ENCODE data around the gene LDB2. TPM values are rescaled to one million over a fixed set of nuclear protein-coding genes. Genes with fewer than 3 reads are reported as not detected.

LDB2 gene
- total RNA-seq, 1 donor from 2014 or later, result 31.5 TPM

- Mint-ChIP-seq H3K9me3 (peaks cover 2% of the 10 kb centered on the region), H3K36me3 (no peaks in the 10 kb centered on the region), H3K27ac (no peak overlapping the region)
Observed at GRCh38 chr4:16550531-16550930, 347.9 kb downstream of the LDB2 start.

GRCh38 chr4:16545656-16546055, 352.8 kb downstream of the LDB2 start:
- Mint-ChIP-seq H3K4me1 (ENCODE audit: unreplicated experiment) (peaks cover 8% of the 10 kb centered on the region), H3K27ac (no peak overlapping the region), H3K36me3 (no peaks in the 10 kb centered on the region), H3K4me3 (no peak overlapping the region), H3K27me3 (no peaks in the 10 kb centered on the region), H3K9me3 (peaks cover 4% of the 10 kb centered on the region)
- DNase-seq (ENCODE audit: extremely low spot score, unreplicated experiment), result no peak
- no peak for TF ChIP-seq CTCF (conservative IDR thresholded peaks at IDR 0.05)

More at GRCh38 chr4:16550531-16550930, 347.9 kb downstream of the LDB2 start:
- H3K27me3 Mint-ChIP-seq, result no peaks in the 10 kb centered on the region
- peaks cover 4% of the 10 kb centered on the region for H3K4me1 Mint-ChIP-seq (ENCODE audit: unreplicated experiment)
- TF ChIP-seq CTCF (conservative IDR thresholded peaks at IDR 0.05), result no peak
- no peak overlapping the region for H3K4me3 Mint-ChIP-seq
- DNase-seq (ENCODE audit: extremely low spot score, unreplicated experiment), result no peak

- no peak for TF ChIP-seq CTCF (conservative IDR thresholded peaks at IDR 0.05)
- Mint-ChIP-seq H3K9me3 (peaks cover 4% of the 10 kb centered on the region), H3K4me3 (no peak overlapping the region), H3K27me3 (no peaks in the 10 kb centered on the region), H3K27ac (no peak overlapping the region), H3K36me3 (no peaks in the 10 kb centered on the region), H3K4me1 (ENCODE audit: unreplicated experiment) (peaks cover 8% of the 10 kb centered on the region)
- no peak for DNase-seq (ENCODE audit: extremely low spot score, unreplicated experiment)
Observed at GRCh38 chr4:16544869-16545268, 353.6 kb downstream of the LDB2 start.

- H3K9me3 Mint-ChIP-seq, result peaks cover 4% of the 10 kb centered on the region
- H3K4me1 Mint-ChIP-seq (ENCODE audit: unreplicated experiment), result peaks cover 8% of the 10 kb centered on the region
- no peak overlapping the region for H3K27ac Mint-ChIP-seq
- no peaks in the 10 kb centered on the region for H3K27me3 Mint-ChIP-seq
- no peak overlapping the region for H3K4me3 Mint-ChIP-seq
- H3K36me3 Mint-ChIP-seq, result no peaks in the 10 kb centered on the region
- TF ChIP-seq CTCF (conservative IDR thresholded peaks at IDR 0.05), result no peak
- DNase-seq (ENCODE audit: extremely low spot score, unreplicated experiment), result no peak
Observed at GRCh38 chr4:16544251-16544721, 354.2 kb downstream of the LDB2 start.

GRCh38 chr4:16537926-16538325, 360.5 kb downstream of the LDB2 start:
- H3K4me3 Mint-ChIP-seq, result no peak overlapping the region
- H3K27ac Mint-ChIP-seq, result no peak overlapping the region
- no peak for TF ChIP-seq CTCF (conservative IDR thresholded peaks at IDR 0.05)
- no peaks in the 10 kb centered on the region for H3K27me3 Mint-ChIP-seq
- no peak for DNase-seq (ENCODE audit: extremely low spot score, unreplicated experiment)
- H3K36me3 Mint-ChIP-seq, result no peaks in the 10 kb centered on the region
- no peaks in the 10 kb centered on the region for H3K4me1 Mint-ChIP-seq (ENCODE audit: unreplicated experiment)
- H3K9me3 Mint-ChIP-seq, result no peaks in the 10 kb centered on the region
